IMR-90 (cell line): ENCODE data around the gene LRP1B. TPM values are rescaled to one million over a fixed set of nuclear protein-coding genes. Genes with fewer than 3 reads are reported as not detected.

Source experiments
- ATAC-seq: fragments of 200-7000 bp; cut with Tn5 transposase; 2 replicates; pipeline ENCODE4 v1.9.1; 2020; ENCODE audit warnings: low read depth, mild to moderate bottlenecking, moderate library complexity
- BruUV-seq: library from RNA; stranded (reverse); fragments of 400-500 nt; replicated peaks from 2 replicates; lab custom pipeline; 2021; lab: Mats Ljungman, UMichigan
- CTCF ChIA-PET: fragments of 300-600 bp; formaldehyde crosslinking; extraction: SDS; loops from one replicate; lab custom pipeline; 2021; ENCODE audit warnings: antibody characterized with exemption; lab: Yijun Ruan, JAX
- POLR2A ChIA-PET: fragments of 300-600 bp; sonication (Branson Sonifier 250); formaldehyde crosslinking; loops from one replicate; lab custom pipeline; 2022; ENCODE audit warnings: antibody characterized with exemption; ENCODE audit not compliant: unreplicated experiment; lab: Charles Lee
- DNase-seq: peaks from one replicate; pipeline ENCODE4 v3.0.0; 2013
- H2AFZ ChIP-seq: replicated peaks from 2 replicates; pipeline ENCODE3; 2013; ENCODE audit warnings: low read length, mild to moderate bottlenecking; ENCODE audit not compliant: poor library complexity
- H2AK5ac ChIP-seq: 2 replicates; pipeline ENCODE4 v1.6.1; 2013; ENCODE audit warnings: low read depth, low read length, inconsistent platforms
- H2AK9ac ChIP-seq: replicated peaks from 2 replicates; pipeline ENCODE3; 2013; ENCODE audit warnings: mild to moderate bottlenecking, low read depth, low read length, moderate library complexity; ENCODE audit not compliant: poor library complexity
- H2BK120ac ChIP-seq: 2 replicates; pipeline ENCODE4 v1.6.1; 2013; ENCODE audit warnings: low read depth, low read length, inconsistent platforms
- H2BK15ac ChIP-seq: 3 replicates; pipeline ENCODE4 v1.6.1; 2013; ENCODE audit warnings: low read depth, low read length, inconsistent platforms
- H2BK20ac ChIP-seq: 2 replicates; pipeline ENCODE4 v1.6.1; 2013; ENCODE audit warnings: low read depth, mild to moderate bottlenecking, inconsistent platforms, low read length, moderate library complexity
- H2BK5ac ChIP-seq: 2 replicates; pipeline ENCODE4 v1.6.1; 2013; ENCODE audit warnings: mild to moderate bottlenecking, low read depth, low read length, inconsistent platforms; ENCODE audit not compliant: poor library complexity, severe bottlenecking
- H3K14ac ChIP-seq: replicated peaks from 2 replicates; pipeline ENCODE4 v1.6.1; 2013; ENCODE audit warnings: low read depth, low read length, inconsistent platforms
- H3K18ac ChIP-seq: 2 replicates; pipeline ENCODE4 v1.6.1; 2013; ENCODE audit warnings: low read depth, low read length, control low read depth
- H3K23ac ChIP-seq: 2 replicates; pipeline ENCODE4 v1.6.1; 2013; ENCODE audit warnings: low read depth, low read length, inconsistent platforms
- H3K27ac ChIP-seq: 2 replicates; pipeline ENCODE4 v1.5.1; 2013; ENCODE audit warnings: mild to moderate bottlenecking, control low read depth, low read length; ENCODE audit not compliant: insufficient read depth
- H3K27me3 ChIP-seq: 2 replicates; pipeline ENCODE4 v1.6.1; 2013; ENCODE audit warnings: low read length; ENCODE audit not compliant: control insufficient read depth, insufficient read depth
- H3K36me3 ChIP-seq: 2 replicates; pipeline ENCODE4 v1.6.1; 2013; ENCODE audit warnings: low read length, mixed read lengths; ENCODE audit not compliant: control insufficient read depth, insufficient read depth
- H3K4ac ChIP-seq: 2 replicates; pipeline ENCODE4 v1.6.1; 2013; ENCODE audit warnings: low read depth, low read length, inconsistent platforms
- H3K4me1 ChIP-seq: 2 replicates; pipeline ENCODE4 v1.6.1; 2013; ENCODE audit warnings: low read length, mixed read lengths; ENCODE audit not compliant: control insufficient read depth, insufficient read depth
- H3K4me2 ChIP-seq: 2 replicates; pipeline ENCODE4 v1.6.1; 2013; ENCODE audit warnings: low read depth, mild to moderate bottlenecking, control low read depth, low read length, moderate library complexity
- H3K4me3 ChIP-seq: 2 replicates; pipeline ENCODE4 v1.5.1; 2013; ENCODE audit warnings: low read depth, mild to moderate bottlenecking, control low read depth, low read length, moderate library complexity; ENCODE audit not compliant: insufficient read depth
- H3K56ac ChIP-seq: 2 replicates; pipeline ENCODE4 v1.6.1; 2013; ENCODE audit warnings: low read length, inconsistent platforms; ENCODE audit not compliant: insufficient read depth; ENCODE audit errors: extremely low read depth
- H3K79me1 ChIP-seq, 2 experiments: 2 replicates each; pipeline ENCODE4 v1.6.1; 2013; ENCODE audit warnings: low read length in 2 of 2, inconsistent platforms in 1 of 2, low read depth in 1 of 2
- H3K9ac ChIP-seq: 2 replicates; pipeline ENCODE4 v1.6.1; 2013; ENCODE audit warnings: low read depth, low read length, control low read depth
- H3K9me1 ChIP-seq: 2 replicates; pipeline ENCODE4 v1.6.1; 2013; ENCODE audit warnings: low read length, inconsistent platforms; ENCODE audit not compliant: insufficient read depth
- H3K9me3 ChIP-seq: 2 replicates; pipeline ENCODE4 v1.6.1; 2013; ENCODE audit warnings: low read length; ENCODE audit not compliant: control insufficient read depth, insufficient read depth
- H4K20me1 ChIP-seq: 2 replicates; pipeline ENCODE4 v1.6.1; 2013; ENCODE audit warnings: low read length, inconsistent platforms; ENCODE audit not compliant: insufficient read depth
- H4K5ac ChIP-seq: 2 replicates; pipeline ENCODE4 v1.6.1; 2013; ENCODE audit warnings: mild to moderate bottlenecking, low read depth, low read length, control low read depth
- H4K8ac ChIP-seq, 2 experiments: 2 replicates each; pipeline ENCODE4 v1.6.1; 2013; ENCODE audit warnings: low read depth in 2 of 2, low read length in 2 of 2, control low read depth in 1 of 2, inconsistent platforms in 1 of 2
- H4K91ac ChIP-seq: 2 replicates; pipeline ENCODE4 v1.6.1; 2013; ENCODE audit warnings: low read depth, low read length, inconsistent platforms; ENCODE audit not compliant: insufficient read depth
- BHLHE40 ChIP-seq: fragments of 150-350 bp; IDR thresholded peaks from 2 replicates; pipeline ENCODE4 v1.6.1; 2016; ENCODE audit warnings: mild to moderate bottlenecking, low read depth, low read length
- NFE2L2 ChIP-seq: fragments of 150-350 bp; IDR thresholded peaks from 2 replicates; pipeline ENCODE4 v1.6.1; 2016; ENCODE audit warnings: low read depth, mild to moderate bottlenecking, low read length
- RCOR1 ChIP-seq: IDR thresholded peaks from 2 replicates; pipeline ENCODE4 v1.6.1; 2012; ENCODE audit warnings: mild to moderate bottlenecking, low read length, improper control_type of control experiment; ENCODE audit not compliant: insufficient replicate concordance
- dilution Hi-C: fragments of 300-500 bp; cut with HindIII; formaldehyde crosslinking; loops from one replicate; pipeline ENCODE4 v1.14.3; 2018; ENCODE audit warnings: low sequenced_read_pairs; ENCODE audit not compliant: unreplicated experiment
- in situ Hi-C: fragments of 300-500 bp; cut with MboI; formaldehyde crosslinking; loops from 3 replicates; pipeline ENCODE4 v1.14.3; 2019; ENCODE audit warnings: low sequenced_read_pairs, inconsistent platforms, mixed read lengths
- intact Hi-C: fragments of 100-400 bp; cut with micrococcal nuclease; formaldehyde crosslinking; loops from 2 replicates; pipeline ENCODE4 v1.10.0; 2022
- polyA plus RNA-seq, 3 experiments: library from polyadenylated mRNA; depleted of rRNA; stranded (reverse); fragments of >200 nt; gene quantifications; 2 replicates each; pipeline ENCODE4 v1.2.3, GENCODE V29; 2012; ENCODE audit warnings: low replicate concordance in 1 of 3
- total RNA-seq: library from RNA; depleted of rRNA; stranded (reverse); fragments of >200 nt; gene quantifications from 2 replicates; pipeline ENCODE4 v1.2.3, GENCODE V29; 2012
- TF ChIP-seq, protein P1 (sequence below): fragments of 150-350 bp; IDR thresholded peaks from 2 replicates; pipeline ENCODE4 v1.6.1; 2017; ENCODE audit warnings: mild to moderate bottlenecking, antibody characterized with exemption, low read length, low read depth
- TF ChIP-seq, protein P2 (sequence below): conservative IDR thresholded peaks from 2 replicates; pipeline ENCODE4 v1.5.1; 2012; ENCODE audit warnings: mild to moderate bottlenecking, low read depth, low read length, improper control_type of control experiment

Gene LRP1B
- total and polyA plus RNA-seq, 2 of the 4 experiments (the other 2 are of a cell fraction), result under 0.01 to 0.02 TPM

DNA sequence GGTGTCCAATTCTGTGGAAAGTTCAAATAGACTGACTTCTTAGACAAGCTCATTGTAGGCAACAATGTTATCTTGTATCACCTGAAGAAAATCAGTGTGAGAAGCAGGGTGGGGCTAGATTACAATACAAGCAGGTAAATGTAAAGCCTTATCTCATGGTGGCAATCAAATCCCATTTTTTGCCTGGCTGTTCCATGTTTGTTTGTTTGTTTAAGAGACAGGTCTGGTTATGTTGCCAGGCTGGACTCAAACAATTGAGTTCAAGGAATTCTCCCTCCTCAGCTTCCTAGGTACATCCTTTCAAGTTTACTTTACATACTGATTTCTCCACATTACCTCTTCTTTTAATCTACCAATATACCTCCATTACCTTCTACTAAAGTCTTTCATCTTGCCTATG lies 464.6 kb downstream of the LRP1B start:
- in situ Hi-C loops, result no loop called here
- POLR2A ChIA-PET, result no interaction called here

More for the DNA sequence above, 464.6 kb downstream of the LRP1B start:
- Histone ChIP-seq H3K9me3 (no peaks in the 10 kb centered on the region), H3K4me2 (no peak overlapping the region), H4K91ac (no peak overlapping the region), H3K27me3 (no peaks in the 10 kb centered on the region), H3K23ac (no peak overlapping the region), H3K4me3 (no peak overlapping the region), H3K18ac (no peak overlapping the region), H2BK120ac (no peak overlapping the region), H4K5ac (no peak overlapping the region), H3K9ac (no peak overlapping the region), H2AK5ac (no peak overlapping the region), H3K14ac (no peak overlapping the region), H2BK20ac (no peak overlapping the region), H3K27ac (no peak overlapping the region), H4K20me1 (no peaks in the 10 kb centered on the region), H2BK5ac (no peak overlapping the region), H2BK15ac (no peak overlapping the region), H4K8ac (no peak overlapping the region), H2AK9ac (no peak overlapping the region), H2AFZ (no peak overlapping the region), H3K4ac (no peak overlapping the region), H3K36me3 (no peaks in the 10 kb centered on the region), H3K4me1 (no peaks in the 10 kb centered on the region), H3K79me1 (no peaks in the 10 kb centered on the region), H3K9me1 (no peaks in the 10 kb centered on the region), H3K56ac (no peak overlapping the region)
- BruUV-seq, result no TSS peak
- DNase-seq, result no peak
- ATAC-seq, result no peak
- TF ChIP-seq RCOR1 (no peak), BHLHE40 (no peak), NFE2L2 (no peak)
- TF ChIP-seq, protein P1, sequence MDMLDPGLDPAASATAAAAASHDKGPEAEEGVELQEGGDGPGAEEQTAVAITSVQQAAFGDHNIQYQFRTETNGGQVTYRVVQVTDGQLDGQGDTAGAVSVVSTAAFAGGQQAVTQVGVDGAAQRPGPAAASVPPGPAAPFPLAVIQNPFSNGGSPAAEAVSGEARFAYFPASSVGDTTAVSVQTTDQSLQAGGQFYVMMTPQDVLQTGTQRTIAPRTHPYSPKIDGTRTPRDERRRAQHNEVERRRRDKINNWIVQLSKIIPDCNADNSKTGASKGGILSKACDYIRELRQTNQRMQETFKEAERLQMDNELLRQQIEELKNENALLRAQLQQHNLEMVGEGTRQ, result no peak
- TF ChIP-seq, protein P2, sequence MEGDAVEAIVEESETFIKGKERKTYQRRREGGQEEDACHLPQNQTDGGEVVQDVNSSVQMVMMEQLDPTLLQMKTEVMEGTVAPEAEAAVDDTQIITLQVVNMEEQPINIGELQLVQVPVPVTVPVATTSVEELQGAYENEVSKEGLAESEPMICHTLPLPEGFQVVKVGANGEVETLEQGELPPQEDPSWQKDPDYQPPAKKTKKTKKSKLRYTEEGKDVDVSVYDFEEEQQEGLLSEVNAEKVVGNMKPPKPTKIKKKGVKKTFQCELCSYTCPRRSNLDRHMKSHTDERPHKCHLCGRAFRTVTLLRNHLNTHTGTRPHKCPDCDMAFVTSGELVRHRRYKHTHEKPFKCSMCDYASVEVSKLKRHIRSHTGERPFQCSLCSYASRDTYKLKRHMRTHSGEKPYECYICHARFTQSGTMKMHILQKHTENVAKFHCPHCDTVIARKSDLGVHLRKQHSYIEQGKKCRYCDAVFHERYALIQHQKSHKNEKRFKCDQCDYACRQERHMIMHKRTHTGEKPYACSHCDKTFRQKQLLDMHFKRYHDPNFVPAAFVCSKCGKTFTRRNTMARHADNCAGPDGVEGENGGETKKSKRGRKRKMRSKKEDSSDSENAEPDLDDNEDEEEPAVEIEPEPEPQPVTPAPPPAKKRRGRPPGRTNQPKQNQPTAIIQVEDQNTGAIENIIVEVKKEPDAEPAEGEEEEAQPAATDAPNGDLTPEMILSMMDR, result no peak
- intact Hi-C loops, result no loop called here
- dilution Hi-C loops, result no loop called here
- CTCF ChIA-PET, result no interaction called here
